PC-3 (cell line): Measurements from ENCODE around the gene VMAC. TPM values are rescaled to one million over a fixed set of nuclear protein-coding genes. Genes with fewer than 3 reads are reported as not detected.
A peak's percentile ranks its signal among the peaks of the same experiment; 100 is the strongest.

Experiments used
- ATAC-seq: fragments of 200-7000 bp; cut with Tn5 transposase; 2 replicates; pipeline ENCODE4 v1.9.1; 2020; ENCODE audit warnings: mild to moderate bottlenecking, moderate library complexity
- BruUV-seq: library from RNA; stranded (reverse); fragments of 400-500 nt; replicated peaks from 2 replicates; lab custom pipeline; 2021; lab: Mats Ljungman, UMichigan
- CTCF ChIA-PET: fragments of 300-600 bp; sonication (Branson Sonifier 250); formaldehyde crosslinking; loops from one replicate; lab custom pipeline; 2022; ENCODE audit warnings: antibody characterized with exemption; lab: Charles Lee
- POLR2A ChIA-PET: fragments of 300-600 bp; sonication (Branson Sonifier 250); formaldehyde crosslinking; loops from one replicate; lab custom pipeline; 2022; ENCODE audit warnings: antibody characterized with exemption; ENCODE audit not compliant: unreplicated experiment; lab: Charles Lee
- DNase-seq: peaks from one replicate; pipeline ENCODE4 v3.0.0-alpha.2; 2015
- H2AFZ ChIP-seq: fragments of 300-600 bp; sonication (generic); 2 replicates; pipeline ENCODE4 v1.6.0; 2016; ENCODE audit warnings: antibody characterized with exemption, low read length
- H3F3A ChIP-seq: fragments of 300-600 bp; sonication (generic); one replicate; pipeline ENCODE4 v1.6.0; 2017; ENCODE audit warnings: antibody characterized with exemption, low read length, control low read depth, mild to moderate bottlenecking; ENCODE audit not compliant: unreplicated experiment
- H3K27ac ChIP-seq: fragments of 300-600 bp; sonication (generic); 2 replicates; pipeline ENCODE4 v1.5.1; 2016; ENCODE audit warnings: mild to moderate bottlenecking, low read length
- H3K27me3 ChIP-seq: fragments of 300-600 bp; sonication (generic); 2 replicates; pipeline ENCODE4 v1.6.1; 2016; ENCODE audit warnings: low read length, mixed read lengths
- H3K36me3 ChIP-seq: fragments of 300-600 bp; sonication (generic); 2 replicates; pipeline ENCODE4 v1.6.1; 2016; ENCODE audit warnings: low read depth, mixed run types, low read length, mixed read lengths
- H3K4me1 ChIP-seq: fragments of 300-600 bp; sonication (generic); 2 replicates; pipeline ENCODE4 v1.5.1; 2016; ENCODE audit warnings: low read length; ENCODE audit not compliant: insufficient read depth
- H3K4me2 ChIP-seq: fragments of 300-600 bp; sonication (generic); 2 replicates; pipeline ENCODE4 v1.6.0; 2016; ENCODE audit warnings: low read length
- H3K4me3 ChIP-seq: fragments of 300-600 bp; sonication (generic); 2 replicates; pipeline ENCODE4 v1.5.1; 2016; ENCODE audit warnings: mild to moderate bottlenecking, low read length, mixed read lengths
- H3K79me2 ChIP-seq: fragments of 300-600 bp; sonication (generic); 2 replicates; pipeline ENCODE4 v1.6.1; 2017; ENCODE audit warnings: low read length, mixed read lengths
- H3K9ac ChIP-seq: fragments of 300-600 bp; sonication (generic); 2 replicates; pipeline ENCODE4 v1.6.0; 2016; ENCODE audit warnings: mild to moderate bottlenecking, low read length
- H3K9me2 ChIP-seq: fragments of 300-600 bp; sonication (generic); replicated peaks from 2 replicates; pipeline ENCODE4 v1.6.1; 2016; ENCODE audit warnings: mixed run types, low read length, mixed read lengths
- H3K9me3 ChIP-seq: fragments of 300-600 bp; sonication (generic); 2 replicates; pipeline ENCODE4 v1.6.1; 2016; ENCODE audit warnings: low read length, mixed read lengths
- H4K20me1 ChIP-seq: fragments of 300-600 bp; sonication (generic); 2 replicates; pipeline ENCODE4 v1.6.1; 2016; ENCODE audit warnings: low read length, mixed read lengths
- CTCF ChIP-seq: fragments of 300-600 bp; sonication (generic); conservative IDR thresholded peaks from 2 replicates; pipeline ENCODE4 v1.5.1; 2017; ENCODE audit warnings: antibody characterized with exemption, low read depth, mild to moderate bottlenecking, low read length
- EZH2 ChIP-seq: fragments of 300-600 bp; sonication (generic); IDR thresholded peaks from one replicate; pipeline ENCODE4 v1.6.1; 2017; ENCODE audit warnings: antibody characterized with exemption, mild to moderate bottlenecking, low read length; ENCODE audit not compliant: unreplicated experiment
- EZH2phosphoT487 ChIP-seq: fragments of 300-600 bp; sonication (generic); IDR thresholded peaks from 2 replicates; pipeline ENCODE4 v1.6.1; 2018; ENCODE audit warnings: mild to moderate bottlenecking, antibody characterized with exemption, low read length, borderline replicate concordance
- intact Hi-C: fragments of 100-400 bp; cut with micrococcal nuclease; formaldehyde crosslinking; loops from 2 replicates; pipeline ENCODE4 v1.9.0; 2023
- total RNA-seq: library from RNA; depleted of rRNA; stranded (reverse); fragments of >200 nt; gene quantifications from 2 replicates; pipeline ENCODE4 v1.2.3, GENCODE V29; 2014

Gene VMAC
- total RNA-seq, 1 experiment from 2014 or later, result 8.3 TPM

GRCh38 chr19:5918463-5919079 lies 13.9 kb downstream of the VMAC start:
- H3K9ac ChIP-seq, result no peak overlapping the region
- no TSS peak for BruUV-seq
- CTCF ChIA-PET, result no interaction called here

GRCh38 chr19:5921516-5922160 lies 17.0 kb downstream of the VMAC start:
- no peak for TF ChIP-seq EZH2phosphoT487
- TF ChIP-seq CTCF, result no peak
- TF ChIP-seq EZH2, result no peak
- Histone ChIP-seq H3K27me3 (no peaks in the 10 kb centered on the region), H3K9ac (no peak overlapping the region), H3K4me3 (no peak overlapping the region), H3K9me2 (no peaks in the 10 kb centered on the region), H3K27ac (no peak overlapping the region), H3K4me1 (no peaks in the 10 kb centered on the region), H4K20me1 (no peaks in the 10 kb centered on the region), H3F3A (no peaks in the 10 kb centered on the region), H3K36me3 (peaks cover 64% of the 10 kb centered on the region), H3K9me3 (no peaks in the 10 kb centered on the region), H3K4me2 (no peak overlapping the region), H2AFZ (no peak overlapping the region), H3K79me2 (no peaks in the 10 kb centered on the region)
- CTCF ChIA-PET, result no interaction called here
- ATAC-seq (no peak), DNase-seq (no peak)
- POLR2A ChIA-PET, result no interaction called here
- intact Hi-C loops, result no loop called here
- BruUV-seq, result TSS peak; percentile 6

More at GRCh38 chr19:5918463-5919079, 13.9 kb downstream of the VMAC start:
- peaks cover 28% of the 10 kb centered on the region for H3K4me1 ChIP-seq
- intact Hi-C loops, result no loop called here
- H3K36me3 ChIP-seq, result peaks cover 43% of the 10 kb centered on the region
- H3K4me2 ChIP-seq, result no peak overlapping the region
- no peak overlapping the region for H3K27ac ChIP-seq
- DNase-seq, result no peak
- no peak for ATAC-seq
- no peak for TF ChIP-seq CTCF
- TF ChIP-seq EZH2, result no peak
- TF ChIP-seq EZH2phosphoT487, result no peak
- POLR2A ChIA-PET, result no interaction called here
- no peaks in the 10 kb centered on the region for H3F3A ChIP-seq
- no peaks in the 10 kb centered on the region for H4K20me1 ChIP-seq
- H2AFZ ChIP-seq, result no peak overlapping the region
- 0 out of 2 replicates have a peak, but pooled peaks cover 5% of the 10 kb centered on the region for H3K79me2 ChIP-seq
- H3K9me2 ChIP-seq, result no peaks in the 10 kb centered on the region
- H3K27me3 ChIP-seq, result no peaks in the 10 kb centered on the region
- no peak overlapping the region for H3K4me3 ChIP-seq
- H3K9me3 ChIP-seq, result no peaks in the 10 kb centered on the region

GRCh38 chr19:5922161-5922545 lies 17.5 kb downstream of the VMAC start:
- peaks cover 64% of the 10 kb centered on the region for H3K36me3 ChIP-seq
- CTCF ChIA-PET, result no interaction called here
- H3K27me3 ChIP-seq, result no peaks in the 10 kb centered on the region
- no peaks in the 10 kb centered on the region for H4K20me1 ChIP-seq
- no peak overlapping the region for H3K9ac ChIP-seq
- no TSS peak for BruUV-seq
- no peak overlapping the region for H3K4me2 ChIP-seq
- no peak overlapping the region for H3K4me3 ChIP-seq
- no peak overlapping the region for H2AFZ ChIP-seq
- H3K27ac ChIP-seq, result no peak overlapping the region
- TF ChIP-seq EZH2, result no peak
- no peak for TF ChIP-seq CTCF
- TF ChIP-seq EZH2phosphoT487, result no peak
- no peaks in the 10 kb centered on the region for H3K79me2 ChIP-seq
- H3K4me1 ChIP-seq, result no peaks in the 10 kb centered on the region
- H3F3A ChIP-seq, result no peaks in the 10 kb centered on the region
- ATAC-seq (no peak), DNase-seq (no peak)
- intact Hi-C loops, result no loop called here
- POLR2A ChIA-PET, result no interaction called here
- H3K9me2 ChIP-seq, result no peaks in the 10 kb centered on the region
- H3K9me3 ChIP-seq, result no peaks in the 10 kb centered on the region
